Kidney (tissue), 14 donors: ENCODE measurements around the gene TAS2R31. TPM values are rescaled to one million over a fixed set of nuclear protein-coding genes. Genes with fewer than 3 reads are reported as not detected.

Experiments
- DNase-seq, 5 donors: peaks; one replicate each; pipeline ENCODE4 v3.0.0-alpha.2; 2013 to 2020
- FAIRE-seq: peaks from 2 replicates; lab custom pipeline; 2012; peaks lifted over from hg19 to GRCh38; lab: Jason Lieb, UNC
- H3K27ac ChIP-seq, 2 donors: one replicate each; pipeline ENCODE4 v1.7.0; 2013; ENCODE audit warnings: low read depth in 2 of 2, low read length in 2 of 2, inconsistent platforms in 1 of 2
- H3K27me3 ChIP-seq: one replicate; pipeline ENCODE4 v1.7.1; 2013; ENCODE audit warnings: low read length, inconsistent platforms; ENCODE audit not compliant: control insufficient read depth, insufficient read depth
- H3K36me3 ChIP-seq, 3 donors: one replicate each; pipeline versions ENCODE4 v1.7.0 to v1.7.1; 2013; ENCODE audit warnings: low read length in 3 of 3, control low read depth in 1 of 3, inconsistent platforms in 1 of 3; ENCODE audit not compliant: insufficient read depth in 3 of 3, control insufficient read depth in 2 of 3
- H3K4me1 ChIP-seq, 3 donors: one replicate each; pipeline versions ENCODE4 v1.7.0 to v1.7.1; 2013; ENCODE audit warnings: low read length in 3 of 3, inconsistent platforms in 1 of 3, low read depth in 1 of 3; ENCODE audit not compliant: control insufficient read depth in 2 of 3, insufficient read depth in 2 of 3
- H3K4me3 ChIP-seq, 3 donors: one replicate each; pipeline versions ENCODE4 v1.7.0 to v1.8.1; 2013; ENCODE audit warnings: low read length in 3 of 3, control low read depth in 1 of 3, inconsistent platforms in 1 of 3
- H3K9ac ChIP-seq, 3 donors: one replicate each; pipeline versions ENCODE4 v1.7.0 to v1.7.1; 2013; ENCODE audit warnings: low read length in 3 of 3, control low read depth in 1 of 3, inconsistent platforms in 1 of 3
- H3K9me3 ChIP-seq, 3 donors: one replicate each; pipeline versions ENCODE4 v1.7.0 to v1.7.1; 2013; ENCODE audit warnings: low read length in 3 of 3, control low read depth in 1 of 3, inconsistent platforms in 1 of 3; ENCODE audit not compliant: control insufficient read depth in 2 of 3, insufficient read depth in 1 of 3
- intact Hi-C: fragments of 100-400 bp; cut with DNase I; formaldehyde crosslinking; loops from one replicate; pipeline ENCODE4 v1.11.1; 2022
- polyA plus RNA-seq: library from polyadenylated mRNA; stranded (reverse); fragments of 350-450 nt; fragmentation: Illumina TruSeq; extraction: RNeasy Lipid Tissue Mini Kit (QIAGEN cat#74804); gene quantifications from one replicate; pipeline ENCODE4 v1.2.3, GENCODE V29; 2014; ENCODE audit warnings: low read depth, low replicate concordance; ENCODE audit not compliant: insufficient read depth
- total RNA-seq: library from RNA; stranded (reverse); fragmentation: NEBNext Ultra II Directional; extraction: Animal tissue kit (Norgen Biotek cat#: 25700); gene quantifications from one replicate; pipeline ENCODE4 v1.2.1, GENCODE V29; 2021
- TF ChIP-seq, protein P1 (sequence below): IDR thresholded peaks from 3 replicates; pipeline ENCODE4 v1.5.1; 2012; ENCODE audit warnings: mild to moderate bottlenecking, moderate library complexity, borderline replicate concordance; ENCODE audit not compliant: insufficient read depth; ENCODE audit errors: extremely low read depth
- donor health status: control.
- donor health status: control.
- donor health status: control.
- donor health status: control.
- donor health status: control.
- donor health status: DM: yes; HTN: yes; CAD: no.
- donor health status: Normal renal cell carcinoma (clear cell type).

The TAS2R31 gene
- total and polyA plus RNA-seq, 2 donors from 2014 or later = 5.9 TPM; not detected in 1

DNA sequence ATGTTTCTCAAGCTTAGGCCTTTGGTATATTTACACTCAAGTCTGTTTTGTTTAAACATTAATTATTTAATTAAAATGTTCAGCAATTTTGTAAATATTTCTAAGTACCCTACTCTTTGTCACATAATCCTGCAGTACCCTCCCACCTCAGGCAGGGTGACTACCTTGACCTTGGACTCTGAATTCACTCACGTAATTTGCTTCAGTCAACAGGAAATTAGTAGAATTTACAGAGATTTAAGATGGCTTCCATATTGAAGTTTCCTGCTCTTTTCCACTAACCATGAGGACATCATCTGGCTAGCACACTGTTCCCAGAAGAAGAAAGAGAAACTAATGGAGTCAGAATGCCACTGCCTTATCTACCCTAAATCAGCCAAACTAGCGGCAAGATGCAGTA is 7.8 kb downstream of the TAS2R31 start:
- H3K27ac ChIP-seq = no peak overlapping the region
- no peaks in the 10 kb centered on the region for H3K4me1 ChIP-seq
- no peak overlapping the region for H3K9ac ChIP-seq
- H3K36me3 ChIP-seq = no peaks in the 10 kb centered on the region
- TF ChIP-seq, protein P1, sequence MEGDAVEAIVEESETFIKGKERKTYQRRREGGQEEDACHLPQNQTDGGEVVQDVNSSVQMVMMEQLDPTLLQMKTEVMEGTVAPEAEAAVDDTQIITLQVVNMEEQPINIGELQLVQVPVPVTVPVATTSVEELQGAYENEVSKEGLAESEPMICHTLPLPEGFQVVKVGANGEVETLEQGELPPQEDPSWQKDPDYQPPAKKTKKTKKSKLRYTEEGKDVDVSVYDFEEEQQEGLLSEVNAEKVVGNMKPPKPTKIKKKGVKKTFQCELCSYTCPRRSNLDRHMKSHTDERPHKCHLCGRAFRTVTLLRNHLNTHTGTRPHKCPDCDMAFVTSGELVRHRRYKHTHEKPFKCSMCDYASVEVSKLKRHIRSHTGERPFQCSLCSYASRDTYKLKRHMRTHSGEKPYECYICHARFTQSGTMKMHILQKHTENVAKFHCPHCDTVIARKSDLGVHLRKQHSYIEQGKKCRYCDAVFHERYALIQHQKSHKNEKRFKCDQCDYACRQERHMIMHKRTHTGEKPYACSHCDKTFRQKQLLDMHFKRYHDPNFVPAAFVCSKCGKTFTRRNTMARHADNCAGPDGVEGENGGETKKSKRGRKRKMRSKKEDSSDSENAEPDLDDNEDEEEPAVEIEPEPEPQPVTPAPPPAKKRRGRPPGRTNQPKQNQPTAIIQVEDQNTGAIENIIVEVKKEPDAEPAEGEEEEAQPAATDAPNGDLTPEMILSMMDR = no peak
- intact Hi-C loops = no loop called here
- FAIRE-seq (no peak), DNase-seq (no peak)
- no peaks in the 10 kb centered on the region for H3K27me3 ChIP-seq
- no peak overlapping the region for H3K4me3 ChIP-seq
- H3K9me3 ChIP-seq = no peaks in the 10 kb centered on the region

DNA sequence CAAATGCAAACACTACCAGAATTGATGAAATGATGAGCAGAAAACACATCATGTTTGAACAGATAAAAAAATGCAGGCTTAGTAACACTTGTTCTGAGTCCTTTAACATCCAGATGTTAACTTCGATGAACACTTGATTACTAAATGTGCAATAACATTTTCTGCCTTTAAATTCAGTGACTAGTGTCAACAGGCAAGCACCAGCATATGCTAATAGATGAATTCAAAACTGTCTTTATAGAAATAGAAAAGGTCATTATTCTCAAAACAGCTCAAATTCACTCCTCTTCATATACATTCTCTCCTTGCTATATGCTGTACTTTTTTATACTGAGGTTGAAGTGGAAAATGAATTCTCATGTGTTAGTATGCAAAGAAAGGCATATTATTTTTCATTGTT is 8.7 kb downstream of the TAS2R31 start, which contains the start of gene TAS2R19:
Gene TAS2R19, minus strand, starts transcription at position 101 of the 400 bp plus-strand sequence. Its CDS starts 49 bp downstream, at position 52.
- FAIRE-seq (no peak), DNase-seq (no peak)
- no peaks in the 10 kb centered on the region for H3K4me1 ChIP-seq
- H3K9ac ChIP-seq = no peak within 1 kb of the TSS
- H3K9me3 ChIP-seq = no peaks in the 10 kb centered on the region
- TF ChIP-seq, protein P1 = no peak
- H3K36me3 ChIP-seq = no peaks in the 10 kb centered on the region
- H3K4me3 ChIP-seq = no peak within 1 kb of the TSS
- intact Hi-C loops = no loop called here
- no peak within 1 kb of the TSS for H3K27ac ChIP-seq
- H3K27me3 ChIP-seq = no peaks in the 10 kb centered on the region

DNA sequence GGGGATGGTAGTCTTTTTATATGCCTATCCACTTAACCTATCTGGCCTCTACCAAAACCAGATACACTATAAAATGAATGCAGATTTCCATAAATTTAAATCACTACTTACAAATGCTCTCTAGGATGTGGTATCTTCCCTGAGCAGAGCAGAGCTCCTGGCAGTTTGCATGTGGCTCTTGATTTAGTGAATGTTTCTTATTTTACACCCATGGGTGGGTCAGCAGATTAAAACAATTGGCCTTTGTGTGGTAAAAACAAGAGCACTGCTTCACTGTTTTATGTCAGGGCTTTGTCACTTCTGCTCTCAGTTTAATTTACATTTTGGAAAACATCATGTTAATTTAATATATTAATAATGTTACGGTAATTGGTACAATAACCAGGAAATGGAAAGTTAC is 14.3 kb downstream of the TAS2R31 start:
- FAIRE-seq = no peak
- intact Hi-C loops = no loop called here
- TF ChIP-seq, protein P1 = no peak

DNA sequence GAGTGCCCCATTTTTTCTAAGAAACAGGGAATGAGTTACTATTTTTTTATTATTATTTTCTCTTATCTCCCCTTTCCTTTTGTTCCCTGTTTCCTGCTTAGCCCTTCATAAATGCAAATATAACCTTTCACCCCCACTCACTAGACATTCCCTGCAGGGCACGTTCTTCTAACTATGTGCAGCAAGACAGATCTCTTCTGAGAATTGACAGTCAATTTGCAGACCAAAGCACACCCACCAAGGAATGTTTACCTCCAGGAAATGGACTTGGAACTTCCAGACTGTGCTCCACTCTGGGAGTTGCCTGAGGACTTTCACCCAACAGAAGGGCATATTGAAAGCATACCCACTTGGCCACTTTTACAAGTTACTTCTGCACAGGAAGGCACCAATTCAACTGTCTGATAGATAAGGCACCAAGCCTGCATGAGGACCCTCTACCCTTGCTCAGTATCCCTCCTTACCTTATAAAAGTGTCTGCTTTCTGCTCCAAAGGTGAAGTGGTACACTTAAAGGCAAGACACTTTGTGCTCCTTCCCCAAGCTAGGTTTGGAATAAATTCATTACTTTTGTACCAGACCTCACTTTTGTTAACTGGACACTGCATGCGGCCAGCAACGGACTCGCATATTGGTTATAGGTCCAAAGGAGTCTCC is 15.3 kb downstream of the TAS2R31 start:
- no peaks in the 10 kb centered on the region for H3K4me1 ChIP-seq
- TF ChIP-seq, protein P1 = no peak
- no peak for FAIRE-seq
- H3K27ac ChIP-seq = peak overlapping the region in 1 of 2 donors; percentile 30
- peak in 1 of 5 donors; percentile 13 for DNase-seq
- intact Hi-C loops = no loop called here
- H3K36me3 ChIP-seq = no peaks in the 10 kb centered on the region
- no peak overlapping the region for H3K4me3 ChIP-seq
- H3K9ac ChIP-seq = no peak overlapping the region
- H3K27me3 ChIP-seq = no peaks in the 10 kb centered on the region
- no peaks in the 10 kb centered on the region for H3K9me3 ChIP-seq

More for the DNA sequence above, 14.3 kb downstream of the TAS2R31 start:
- no peaks in the 10 kb centered on the region for H3K36me3 ChIP-seq
- H3K27ac ChIP-seq = no peak overlapping the region
- H3K4me1 ChIP-seq = no peaks in the 10 kb centered on the region
- no peaks in the 10 kb centered on the region for H3K9me3 ChIP-seq
- H3K27me3 ChIP-seq = no peaks in the 10 kb centered on the region
- DNase-seq = no peak
- H3K4me3 ChIP-seq = no peak overlapping the region
- H3K9ac ChIP-seq = no peak overlapping the region
